HUES48 (cell line): ENCODE data around the gene EVL.

Source experiments
- H3K27ac ChIP-seq: one replicate; pipeline ENCODE4 v1.7.0; 2013; ENCODE audit warnings: low read depth, low read length, inconsistent platforms
- H3K27me3 ChIP-seq: 2 replicates; pipeline ENCODE4 v1.6.1; 2013; ENCODE audit warnings: mild to moderate bottlenecking, low read length; ENCODE audit not compliant: control insufficient read depth, insufficient read depth
- H3K36me3 ChIP-seq: 2 replicates; pipeline ENCODE4 v1.6.1; 2013; ENCODE audit warnings: low read length; ENCODE audit not compliant: control insufficient read depth, insufficient read depth
- H3K4me1 ChIP-seq: 2 replicates; pipeline ENCODE4 v1.6.1; 2013; ENCODE audit warnings: mild to moderate bottlenecking, low read length; ENCODE audit not compliant: control insufficient read depth, insufficient read depth
- H3K4me3 ChIP-seq: 2 replicates; pipeline ENCODE4 v1.5.1; 2013; ENCODE audit warnings: mild to moderate bottlenecking, low read depth, low read length
- H3K9ac ChIP-seq: 2 replicates; pipeline ENCODE4 v1.6.1; 2013; ENCODE audit warnings: mild to moderate bottlenecking, low read depth, low read length, moderate library complexity
- H3K9me3 ChIP-seq: 2 replicates; pipeline ENCODE4 v1.6.1; 2013; ENCODE audit warnings: low read length; ENCODE audit not compliant: control insufficient read depth, insufficient read depth

The EVL gene, protein sequence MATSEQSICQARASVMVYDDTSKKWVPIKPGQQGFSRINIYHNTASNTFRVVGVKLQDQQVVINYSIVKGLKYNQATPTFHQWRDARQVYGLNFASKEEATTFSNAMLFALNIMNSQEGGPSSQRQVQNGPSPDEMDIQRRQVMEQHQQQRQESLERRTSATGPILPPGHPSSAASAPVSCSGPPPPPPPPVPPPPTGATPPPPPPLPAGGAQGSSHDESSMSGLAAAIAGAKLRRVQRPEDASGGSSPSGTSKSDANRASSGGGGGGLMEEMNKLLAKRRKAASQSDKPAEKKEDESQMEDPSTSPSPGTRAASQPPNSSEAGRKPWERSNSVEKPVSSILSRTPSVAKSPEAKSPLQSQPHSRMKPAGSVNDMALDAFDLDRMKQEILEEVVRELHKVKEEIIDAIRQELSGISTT

DNA sequence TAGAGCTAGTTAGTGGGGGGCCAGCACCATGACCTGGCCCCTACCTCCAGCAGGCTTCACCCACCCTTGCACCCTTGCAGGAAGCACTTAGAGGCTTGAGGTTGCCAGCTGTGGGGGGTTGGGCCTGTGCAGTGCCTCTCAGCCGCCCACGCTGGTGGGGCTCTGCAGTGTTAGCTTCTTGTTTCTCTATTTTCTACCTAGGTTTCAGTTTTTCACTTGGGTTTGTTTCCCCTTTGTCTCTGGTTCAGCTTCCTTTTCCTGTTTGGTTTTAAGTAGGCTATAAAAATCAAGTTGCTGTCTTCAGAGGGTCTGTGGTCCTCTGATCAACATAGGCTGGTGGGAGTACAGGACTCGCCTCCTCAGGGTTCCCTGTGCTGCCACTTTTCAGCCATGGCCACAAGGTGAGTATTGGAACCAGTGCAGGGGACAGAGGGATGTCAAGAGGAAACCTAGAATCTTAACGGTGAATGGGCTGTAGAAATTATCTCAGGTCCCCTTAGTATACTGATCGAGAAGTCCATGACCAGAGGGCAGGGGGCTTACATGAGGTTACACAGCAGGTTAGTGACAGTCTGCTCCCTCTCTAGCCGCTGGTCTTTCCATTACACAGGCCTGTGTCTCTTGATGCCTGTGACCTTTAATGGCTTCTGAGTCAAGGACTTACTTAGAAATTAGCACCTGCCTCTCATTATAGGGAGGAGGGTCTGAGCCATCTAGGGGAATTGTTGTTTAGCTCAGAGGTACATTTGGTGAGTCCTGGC lies at the start of gene EVL:
Gene EVL (plus strand): TSS at position 312 of the 761 bp plus-strand sequence. CDS start 79 bp downstream, at position 391.
- no peaks in the 10 kb centered on the region for H3K27me3 ChIP-seq
- no peak within 1 kb of the TSS for H3K9ac ChIP-seq
- H3K9me3 ChIP-seq, result no peaks in the 10 kb centered on the region
- no peak within 1 kb of the TSS for H3K27ac ChIP-seq
- no peaks in the 10 kb centered on the region for H3K4me1 ChIP-seq
- H3K4me3 ChIP-seq, result no peak within 1 kb of the TSS
- H3K36me3 ChIP-seq, result no peaks in the 10 kb centered on the region

DNA sequence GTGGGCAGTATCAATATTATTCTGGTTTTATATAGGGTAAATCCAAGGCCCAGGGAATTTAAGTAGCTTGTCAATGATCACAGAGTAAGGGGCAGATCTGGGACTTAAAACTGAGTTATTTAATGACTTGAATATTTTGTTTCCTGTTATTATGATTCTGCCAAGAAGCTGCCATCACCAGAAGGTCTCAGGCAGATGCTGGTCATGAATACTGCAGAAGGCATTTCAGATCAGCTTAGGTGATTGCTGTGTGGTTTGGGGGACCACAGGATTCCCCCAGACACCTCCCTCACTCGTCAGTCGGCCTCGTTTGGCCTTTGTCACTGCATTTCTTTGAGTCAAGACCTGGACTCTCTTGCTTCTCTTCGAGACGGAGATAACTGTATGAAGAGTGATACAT lies 47.7 kb upstream of the EVL start:
- Histone ChIP-seq H3K27me3 (no peaks in the 10 kb centered on the region), H3K9me3 (no peaks in the 10 kb centered on the region), H3K36me3 (no peaks in the 10 kb centered on the region), H3K27ac (no peak overlapping the region), H3K4me3 (no peak overlapping the region), H3K9ac (no peak overlapping the region), H3K4me1 (peaks cover 11% of the 10 kb centered on the region; the same call in 1 of the 2 replicates)

DNA sequence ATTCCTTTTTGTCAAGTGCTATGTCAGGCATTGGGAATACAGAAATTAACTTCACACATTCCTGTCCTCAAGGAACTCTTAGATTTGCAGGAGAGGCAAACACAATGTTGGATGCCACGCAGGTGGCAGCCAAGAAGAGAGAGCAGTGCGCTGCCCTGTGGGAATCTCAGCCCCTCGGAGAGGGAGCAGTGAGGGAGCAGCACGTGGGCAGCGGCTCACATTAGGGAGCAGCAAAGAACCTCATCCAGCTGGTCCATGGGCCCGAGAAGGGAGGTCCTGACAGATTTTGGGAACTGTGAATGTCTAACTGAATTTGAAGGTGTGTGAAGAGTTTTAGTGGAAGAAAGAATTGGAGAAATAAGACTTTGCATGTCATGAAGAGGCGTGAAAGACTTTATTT lies 47.2 kb upstream of the EVL start:
- H3K27ac ChIP-seq, result no peak overlapping the region
- H3K36me3 ChIP-seq, result no peaks in the 10 kb centered on the region
- H3K9me3 ChIP-seq, result no peaks in the 10 kb centered on the region
- H3K4me1 ChIP-seq, result peaks cover 11% of the 10 kb centered on the region; the same call in 1 of the 2 replicates
- H3K4me3 ChIP-seq, result no peak overlapping the region
- no peaks in the 10 kb centered on the region for H3K27me3 ChIP-seq
- H3K9ac ChIP-seq, result no peak overlapping the region

DNA sequence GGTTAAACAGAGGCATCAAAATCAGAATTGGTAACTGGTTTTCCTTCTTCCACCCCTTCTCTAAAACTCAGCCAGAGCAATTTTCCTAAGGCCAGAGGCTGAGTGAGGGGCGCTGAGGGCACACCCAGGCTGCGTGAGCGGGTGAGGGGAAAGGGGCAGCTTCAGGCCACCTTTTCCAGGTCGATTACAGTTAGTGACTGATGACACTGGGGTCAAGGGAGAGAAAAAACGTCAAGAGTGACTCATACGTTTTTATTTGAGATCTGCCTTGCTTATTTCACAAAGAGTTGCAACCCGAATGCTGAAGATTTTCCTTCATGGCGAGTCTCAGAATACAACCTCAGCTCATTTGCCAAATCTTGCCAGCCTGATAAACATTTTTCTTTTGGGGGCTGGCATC lies 46.7 kb upstream of the EVL start:
- Histone ChIP-seq H3K4me1 (peaks cover 11% of the 10 kb centered on the region; the same call in 1 of the 2 replicates), H3K36me3 (no peaks in the 10 kb centered on the region), H3K9me3 (no peaks in the 10 kb centered on the region), H3K4me3 (no peak overlapping the region), H3K27me3 (no peaks in the 10 kb centered on the region), H3K27ac (no peak overlapping the region), H3K9ac (no peak overlapping the region)

DNA sequence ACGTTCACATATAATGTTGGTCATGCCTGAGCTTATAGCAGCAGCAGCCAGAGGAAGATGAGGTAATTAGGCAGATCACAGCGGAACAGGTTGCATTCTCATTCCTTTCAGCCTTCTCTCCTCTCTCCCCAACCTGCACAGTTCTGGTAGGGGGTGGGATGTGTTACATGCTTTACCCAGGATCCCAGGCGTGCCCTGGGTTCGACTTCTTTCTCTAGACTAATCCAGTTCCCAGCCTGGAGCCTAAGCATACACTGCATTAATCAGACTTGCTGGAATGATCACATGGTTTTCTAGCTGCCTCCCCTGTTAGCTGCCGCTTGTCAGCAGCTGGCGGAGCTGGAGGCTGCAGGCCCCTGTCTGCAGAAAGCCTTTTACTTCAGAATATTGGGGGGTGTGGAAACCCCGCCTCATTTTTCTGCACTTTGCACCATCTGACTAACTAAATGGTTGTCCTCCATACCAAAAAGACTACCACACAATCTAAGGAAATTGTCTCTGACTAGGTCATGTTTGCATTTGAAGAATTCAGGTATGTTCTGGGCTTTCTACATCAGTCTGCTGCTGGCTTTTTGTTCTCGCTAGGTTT lies 46.0 kb upstream of the EVL start:
- Histone ChIP-seq H3K9ac (no peak overlapping the region), H3K4me3 (no peak overlapping the region), H3K9me3 (no peaks in the 10 kb centered on the region), H3K27me3 (no peaks in the 10 kb centered on the region), H3K27ac (no peak overlapping the region), H3K4me1 (peaks cover 11% of the 10 kb centered on the region; the same call in 1 of the 2 replicates), H3K36me3 (no peaks in the 10 kb centered on the region)

DNA sequence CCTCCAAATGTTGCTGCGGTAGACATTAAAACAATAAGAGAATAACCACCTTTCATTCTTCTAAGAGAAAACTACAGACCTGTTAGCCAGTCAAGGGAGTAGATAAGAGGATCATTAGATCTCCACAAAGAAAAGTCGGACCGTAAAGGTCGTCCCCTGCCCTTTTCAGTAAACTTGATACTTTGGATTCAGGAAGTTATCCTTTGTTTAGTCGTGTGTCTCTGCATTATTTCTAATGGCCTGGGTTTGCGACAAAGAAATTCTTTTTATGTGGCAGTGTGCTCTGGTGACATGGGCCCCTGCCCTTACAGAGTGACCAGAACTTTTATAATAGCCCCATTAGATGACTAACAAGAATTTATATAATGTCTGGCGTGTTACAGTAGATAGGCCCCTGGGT lies 44.6 kb upstream of the EVL start:
- Histone ChIP-seq H3K4me1 (peaks cover 11% of the 10 kb centered on the region; the same call in 1 of the 2 replicates), H3K36me3 (no peaks in the 10 kb centered on the region)

DNA sequence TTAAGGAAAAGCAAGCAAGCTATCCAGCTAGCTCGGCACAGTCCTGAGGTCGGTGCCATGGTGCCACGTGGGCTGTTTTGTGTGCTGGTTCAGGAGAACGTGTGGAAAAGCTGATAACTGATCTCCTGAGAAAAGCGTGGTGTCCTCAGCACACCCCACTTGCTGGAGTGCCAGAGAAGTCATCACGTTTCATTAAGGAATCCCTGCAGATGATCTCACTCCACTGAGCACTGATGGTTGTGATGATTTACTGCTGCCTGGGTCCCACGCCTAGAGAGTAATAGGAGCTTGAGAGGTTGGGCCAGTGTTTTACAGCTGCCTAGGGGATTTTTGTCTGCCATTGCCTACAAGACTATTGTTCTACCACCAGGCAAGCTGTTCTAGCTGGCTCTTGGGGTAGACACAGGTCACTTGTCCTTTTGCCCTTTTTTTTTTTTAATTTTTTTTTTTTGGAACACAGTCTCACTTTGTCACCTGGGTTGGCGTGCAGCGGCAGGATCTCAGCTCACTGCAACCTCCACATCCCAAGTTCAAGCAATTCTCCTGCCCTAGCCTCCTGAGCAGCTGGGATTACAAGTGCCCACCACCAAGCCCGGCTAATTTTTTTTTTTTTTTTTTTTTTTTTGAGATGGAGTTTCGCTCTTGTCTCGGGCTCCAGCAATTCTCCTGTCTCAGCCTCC lies 42.3 kb upstream of the EVL start:
- H3K4me3 ChIP-seq, result no peak overlapping the region
- H3K4me1 ChIP-seq, result peaks cover 11% of the 10 kb centered on the region; the same call in 1 of the 2 replicates
- no peak overlapping the region for H3K9ac ChIP-seq
- no peaks in the 10 kb centered on the region for H3K36me3 ChIP-seq
- H3K9me3 ChIP-seq, result no peaks in the 10 kb centered on the region
- no peak overlapping the region for H3K27ac ChIP-seq
- H3K27me3 ChIP-seq, result peaks cover 5% of the 10 kb centered on the region

More for the DNA sequence above, 44.6 kb upstream of the EVL start:
- Histone ChIP-seq H3K9ac (no peak overlapping the region), H3K9me3 (no peaks in the 10 kb centered on the region), H3K27ac (no peak overlapping the region), H3K4me3 (no peak overlapping the region), H3K27me3 (no peaks in the 10 kb centered on the region)

DNA sequence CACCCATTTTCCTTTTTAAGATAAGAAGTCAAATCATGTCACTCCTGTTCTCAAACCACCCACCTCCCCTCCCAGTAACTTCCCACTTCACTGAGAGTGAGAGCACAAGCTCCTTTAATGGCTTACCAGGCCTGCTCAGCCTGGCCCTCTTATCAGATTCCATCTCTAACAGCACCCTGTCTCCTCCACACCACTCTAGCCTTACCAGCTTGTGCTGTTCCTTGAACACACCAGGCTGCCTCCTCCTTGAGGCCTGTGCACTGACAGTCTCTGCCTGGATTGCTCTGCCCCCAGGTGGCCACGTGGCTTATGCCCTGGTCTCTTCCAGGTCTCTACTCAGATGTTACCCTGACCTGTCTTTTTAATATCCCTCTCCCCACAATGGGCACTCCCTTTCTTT lies 40.1 kb upstream of the EVL start:
- no peak overlapping the region for H3K4me3 ChIP-seq
- H3K9me3 ChIP-seq, result no peaks in the 10 kb centered on the region
- H3K27ac ChIP-seq, result no peak overlapping the region
- H3K27me3 ChIP-seq, result peaks cover 18% of the 10 kb centered on the region
- H3K4me1 ChIP-seq, result no peaks in the 10 kb centered on the region
- no peaks in the 10 kb centered on the region for H3K36me3 ChIP-seq
- H3K9ac ChIP-seq, result no peak overlapping the region

DNA sequence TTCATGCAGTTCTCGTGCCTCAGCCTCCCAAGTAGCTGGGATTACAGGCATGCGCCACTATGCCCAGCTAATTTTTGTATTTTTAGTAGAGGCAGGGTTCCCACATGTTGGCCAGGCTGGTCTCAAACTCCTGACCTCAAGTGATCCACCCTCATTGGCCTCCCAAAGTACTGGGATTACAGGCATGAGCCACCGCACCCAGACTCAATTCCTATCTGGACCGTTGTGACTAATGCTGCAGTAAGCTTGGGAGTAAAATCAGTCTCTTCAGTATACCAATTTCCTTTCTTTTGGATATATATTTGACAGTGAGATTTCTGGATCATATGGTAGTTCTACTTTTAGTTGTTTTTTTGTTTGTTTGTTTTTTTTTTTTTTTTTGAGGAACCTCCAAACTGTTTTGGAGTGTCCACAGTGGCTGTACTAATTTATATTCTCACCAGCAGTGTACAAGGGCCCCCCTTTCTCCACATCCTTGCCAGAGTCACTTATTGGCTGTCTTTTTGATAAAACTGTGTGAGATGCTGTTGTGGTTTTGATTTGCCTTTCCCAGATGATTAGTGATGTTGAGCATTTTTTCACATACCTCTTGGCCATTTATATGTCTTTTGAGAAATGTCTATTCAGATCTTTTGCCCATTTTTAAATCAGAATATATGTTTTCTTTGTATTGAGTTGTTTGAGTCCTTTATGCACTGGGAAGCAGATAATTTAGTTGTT lies 37.3 kb upstream of the EVL start:
- Histone ChIP-seq H3K27ac (no peak overlapping the region), H3K9me3 (no peaks in the 10 kb centered on the region), H3K9ac (no peak overlapping the region), H3K36me3 (no peaks in the 10 kb centered on the region), H3K4me3 (no peak overlapping the region), H3K4me1 (no peaks in the 10 kb centered on the region), H3K27me3 (peaks cover 21% of the 10 kb centered on the region)

DNA sequence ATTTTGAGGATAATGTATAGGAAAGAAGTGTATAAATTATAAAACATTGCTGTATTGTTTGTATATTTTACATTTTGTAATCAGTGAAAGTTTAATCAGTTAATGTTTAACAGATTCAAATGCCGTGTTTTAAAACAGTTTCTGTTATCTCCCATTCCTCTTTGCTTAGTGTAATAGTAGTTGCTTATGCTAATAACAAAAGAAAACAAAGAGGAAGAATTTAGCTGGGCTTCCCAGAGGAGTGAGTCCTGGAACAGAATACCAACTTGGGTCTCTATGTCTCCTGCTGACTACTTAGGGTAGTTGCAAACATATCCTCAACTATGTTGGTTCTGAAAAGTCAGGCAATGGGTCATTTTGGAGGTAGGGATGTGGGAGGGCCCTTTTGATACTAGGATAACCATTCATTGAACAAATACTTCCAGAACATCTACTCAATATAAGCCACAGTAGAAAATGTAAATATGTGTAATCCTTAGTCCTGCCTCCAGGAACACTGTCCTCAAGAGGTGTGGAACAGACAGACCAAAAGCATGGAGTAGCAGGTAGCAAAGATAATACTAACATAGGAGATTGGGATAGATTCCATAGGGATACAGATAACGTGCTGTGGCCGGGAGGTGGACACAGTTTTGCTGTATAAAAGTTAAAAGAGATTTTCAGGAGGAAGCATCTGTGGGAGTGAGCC lies 36.1 kb upstream of the EVL start:
- Histone ChIP-seq H3K9me3 (no peaks in the 10 kb centered on the region), H3K27ac (no peak overlapping the region), H3K4me1 (no peaks in the 10 kb centered on the region), H3K36me3 (no peaks in the 10 kb centered on the region), H3K9ac (no peak overlapping the region), H3K27me3 (peaks cover 21% of the 10 kb centered on the region), H3K4me3 (no peak overlapping the region)
